HL-60 (cell line): ENCODE measurements around the gene PABPN1L.

Experiments used
- CTCF ChIP-seq: IDR thresholded peaks from one replicate; pipeline ENCODE4 v1.5.1; 2011; ENCODE audit warnings: low read length, control low read depth, inconsistent platforms; ENCODE audit not compliant: insufficient read depth
- POLR2AphosphoS5 ChIP-seq: IDR thresholded peaks from 2 replicates; pipeline ENCODE4 v1.6.1; 2012; ENCODE audit warnings: low read depth

GRCh38 chr16:88869673-88869980 is 3.2 kb upstream of the PABPN1L start:
- TF ChIP-seq CTCF (no peak), POLR2AphosphoS5 (no peak)
